Measurements from ENCODE around the gene DENND6A.

The DENND6A gene

GRCh38 chr3:57596495-57597126 lies 96.3 kb downstream of the DENND6A start (continued):
- TF ChIP-seq CTCF (tag by site-specific recombination; IDR thresholded peaks at IDR 0.05) (no peak), FEZF1 (tag by site-specific recombination; IDR thresholded peaks at IDR 0.05) (no peak), ZNF174 (tag by site-specific recombination; IDR thresholded peaks at IDR 0.05) (no peak), ZNF112 (tag by site-specific recombination; IDR thresholded peaks at IDR 0.05) (no peak), ZNF670 (tag by site-specific recombination; IDR thresholded peaks at IDR 0.05; ENCODE audit: low read depth) (no peak), SP2 (tag by site-specific recombination; IDR thresholded peaks at IDR 0.05) (peak; percentile 61), HOXD13 (CRISPR knock-in tag; IDR thresholded peaks at IDR 0.05; ENCODE audit: borderline replicate concordance) (no peak), ZNF350 (tag by site-specific recombination; IDR thresholded peaks at IDR 0.05) (no peak), KLF16 (tag by site-specific recombination; IDR thresholded peaks at IDR 0.05) (no peak), KLF7 (tag by site-specific recombination; IDR thresholded peaks at IDR 0.05; ENCODE audit: borderline replicate concordance) (no peak), ZNF747 (tag by site-specific recombination; IDR thresholded peaks at IDR 0.05) (no peak), IKZF3 (tag by site-specific recombination; IDR thresholded peaks at IDR 0.05) (peak; percentile 66), ZNF544 (tag by site-specific recombination; IDR thresholded peaks at IDR 0.05) (no peak), ZBTB17 (tag by site-specific recombination; IDR thresholded peaks at IDR 0.05) (peak; percentile 79), SP7 (tag by site-specific recombination; IDR thresholded peaks at IDR 0.05) (no peak), SCRT2 (tag by site-specific recombination; IDR thresholded peaks at IDR 0.05) (no peak), ZBTB26 (tag by site-specific recombination; optimal IDR thresholded peaks at IDR 0.05) (no peak), ZNF626 (tag by site-specific recombination; IDR thresholded peaks at IDR 0.05) (no peak), ZNF274 (IDR thresholded peaks at IDR 0.05; ENCODE audit: low read length) (no peak), ZNF274 (tag by site-specific recombination; IDR thresholded peaks at IDR 0.05; ENCODE audit: borderline replicate concordance) (no peak), MZF1 (tag by site-specific recombination; IDR thresholded peaks at IDR 0.05; ENCODE audit: borderline replicate concordance) (no peak), PRDM10 (tag by site-specific recombination; IDR thresholded peaks at IDR 0.05) (peak; percentile 65), ZNF501 (tag by site-specific recombination; IDR thresholded peaks at IDR 0.05) (peak; percentile 54; the same call in 1 of the 2 replicates), ZNF341 (tag by site-specific recombination; IDR thresholded peaks at IDR 0.05; ENCODE audit: low read depth) (peak; percentile 43; the same call in 1 of the 2 replicates), GLI2 (tag by site-specific recombination; IDR thresholded peaks at IDR 0.05; ENCODE audit: borderline replicate concordance, low read depth) (no peak)
- TF ChIP-seq, protein P1, sequence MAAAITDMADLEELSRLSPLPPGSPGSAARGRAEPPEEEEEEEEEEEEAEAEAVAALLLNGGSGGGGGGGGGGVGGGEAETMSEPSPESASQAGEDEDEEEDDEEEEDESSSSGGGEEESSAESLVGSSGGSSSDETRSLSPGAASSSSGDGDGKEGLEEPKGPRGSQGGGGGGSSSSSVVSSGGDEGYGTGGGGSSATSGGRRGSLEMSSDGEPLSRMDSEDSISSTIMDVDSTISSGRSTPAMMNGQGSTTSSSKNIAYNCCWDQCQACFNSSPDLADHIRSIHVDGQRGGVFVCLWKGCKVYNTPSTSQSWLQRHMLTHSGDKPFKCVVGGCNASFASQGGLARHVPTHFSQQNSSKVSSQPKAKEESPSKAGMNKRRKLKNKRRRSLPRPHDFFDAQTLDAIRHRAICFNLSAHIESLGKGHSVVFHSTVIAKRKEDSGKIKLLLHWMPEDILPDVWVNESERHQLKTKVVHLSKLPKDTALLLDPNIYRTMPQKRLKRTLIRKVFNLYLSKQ (tag by site-specific recombination; IDR thresholded peaks at IDR 0.05; ENCODE audit: borderline replicate concordance), result no peak
- TF ChIP-seq, protein P2, sequence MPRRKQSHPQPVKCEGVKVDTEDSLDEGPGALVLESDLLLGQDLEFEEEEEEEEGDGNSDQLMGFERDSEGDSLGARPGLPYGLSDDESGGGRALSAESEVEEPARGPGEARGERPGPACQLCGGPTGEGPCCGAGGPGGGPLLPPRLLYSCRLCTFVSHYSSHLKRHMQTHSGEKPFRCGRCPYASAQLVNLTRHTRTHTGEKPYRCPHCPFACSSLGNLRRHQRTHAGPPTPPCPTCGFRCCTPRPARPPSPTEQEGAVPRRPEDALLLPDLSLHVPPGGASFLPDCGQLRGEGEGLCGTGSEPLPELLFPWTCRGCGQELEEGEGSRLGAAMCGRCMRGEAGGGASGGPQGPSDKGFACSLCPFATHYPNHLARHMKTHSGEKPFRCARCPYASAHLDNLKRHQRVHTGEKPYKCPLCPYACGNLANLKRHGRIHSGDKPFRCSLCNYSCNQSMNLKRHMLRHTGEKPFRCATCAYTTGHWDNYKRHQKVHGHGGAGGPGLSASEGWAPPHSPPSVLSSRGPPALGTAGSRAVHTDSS (tag by site-specific recombination; IDR thresholded peaks at IDR 0.05), result no peak
- TF ChIP-seq, protein P3, sequence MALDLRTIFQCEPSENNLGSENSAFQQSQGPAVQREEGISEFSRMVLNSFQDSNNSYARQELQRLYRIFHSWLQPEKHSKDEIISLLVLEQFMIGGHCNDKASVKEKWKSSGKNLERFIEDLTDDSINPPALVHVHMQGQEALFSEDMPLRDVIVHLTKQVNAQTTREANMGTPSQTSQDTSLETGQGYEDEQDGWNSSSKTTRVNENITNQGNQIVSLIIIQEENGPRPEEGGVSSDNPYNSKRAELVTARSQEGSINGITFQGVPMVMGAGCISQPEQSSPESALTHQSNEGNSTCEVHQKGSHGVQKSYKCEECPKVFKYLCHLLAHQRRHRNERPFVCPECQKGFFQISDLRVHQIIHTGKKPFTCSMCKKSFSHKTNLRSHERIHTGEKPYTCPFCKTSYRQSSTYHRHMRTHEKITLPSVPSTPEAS (tag by site-specific recombination; IDR thresholded peaks at IDR 0.05), result 0 out of 2 replicates have a peak, but pooled peaks have one; percentile 16
